ENCODE measurements around the gene IQSEC2. TPM values are rescaled to one million over a fixed set of nuclear protein-coding genes. Genes with fewer than 3 reads are reported as not detected.

IQSEC2 gene
- total and polyA plus RNA-seq, 2 of the 8 experiments (the other 6 are each of a cell fraction or from before 2014, with no cell fraction given): 6.1 to 54.9 TPM

DNA sequence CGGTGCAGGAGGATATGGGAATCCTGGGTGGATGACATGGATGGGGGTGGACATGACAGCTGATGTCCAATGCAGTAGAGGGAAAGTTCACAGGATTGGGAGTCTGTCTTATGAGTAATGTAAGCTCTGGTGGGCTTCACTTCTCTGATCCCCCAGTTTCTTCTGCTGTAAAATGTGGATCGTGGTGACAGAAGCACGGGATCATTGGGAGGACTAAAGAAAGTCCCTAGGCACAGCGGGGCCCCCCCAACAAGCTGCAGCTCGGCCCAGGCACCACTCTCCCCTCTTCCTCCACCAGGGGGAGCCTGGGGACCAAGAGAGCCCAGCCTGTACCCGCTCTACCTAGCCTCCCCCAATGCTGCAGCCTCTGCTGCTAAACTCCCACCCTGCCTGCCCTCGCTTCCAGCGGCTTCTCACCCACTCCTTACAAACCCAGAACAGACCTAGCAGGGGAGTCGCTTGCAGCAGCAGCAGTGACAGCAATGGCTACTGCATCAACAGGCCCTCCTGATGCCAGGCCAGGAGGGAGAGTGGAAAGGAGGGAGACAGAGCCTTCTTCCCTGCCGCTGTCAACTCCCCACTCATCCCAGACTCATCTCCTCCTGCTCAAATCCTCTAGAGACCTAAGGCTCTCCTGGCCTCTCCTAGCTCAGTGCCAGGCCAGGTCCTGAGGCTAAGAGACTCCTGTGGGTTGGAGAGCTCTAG, 36.1 kb upstream of the IQSEC2 start (continued):
- TF ChIP-seq RNF2 (IDR thresholded peaks at IDR 0.05; ENCODE audit: borderline replicate concordance, low read depth, low read length, missing control alignments, poor library complexity, severe bottlenecking) (no peak), ATF2 (IDR thresholded peaks at IDR 0.05; ENCODE audit: low read length) (no peak), POLR2A (IDR thresholded peaks at IDR 0.05; ENCODE audit: control extremely low read depth in 1 of 2, low read depth in 2 of 2, low read length in 2 of 2) (no peak), HDAC2 (IDR thresholded peaks at IDR 0.05; ENCODE audit: borderline replicate concordance in 1 of 2, low read depth in 2 of 2, low read length in 2 of 2) (no peak), TEAD4 (IDR thresholded peaks at IDR 0.05; ENCODE audit: low read depth, low read length) (no peak), RAD21 (IDR thresholded peaks at IDR 0.05 in 1 of 2, conservative IDR thresholded peaks at IDR 0.05 in 1 of 2; ENCODE audit: low read depth in 2 of 2, low read length in 2 of 2) (peak; percentile 67 to 76), MAX (IDR thresholded peaks at IDR 0.05) (no peak), CHD2 (IDR thresholded peaks at IDR 0.05; ENCODE audit: low read length) (no peak), JUND (IDR thresholded peaks at IDR 0.05; ENCODE audit: low read length) (no peak), CTBP2 (IDR thresholded peaks at IDR 0.05; ENCODE audit: borderline replicate concordance, insufficient read depth, insufficient read length, low read length) (no peak)

Measured in H1 (cell line).